ENCODE data around the gene RUSC2. TPM values are rescaled to one million over a fixed set of nuclear protein-coding genes. Genes with fewer than 3 reads are reported as not detected.
"Not testable (repeated sequence)": the region's sequence is repeated elsewhere in the genome, so short reads cannot be mapped to it uniquely, and the experiment has no call there.

Gene RUSC2
- total RNA-seq, 4 donors from 2014 or later = 3.0 to 17.3 (median 5.5) TPM

DNA sequence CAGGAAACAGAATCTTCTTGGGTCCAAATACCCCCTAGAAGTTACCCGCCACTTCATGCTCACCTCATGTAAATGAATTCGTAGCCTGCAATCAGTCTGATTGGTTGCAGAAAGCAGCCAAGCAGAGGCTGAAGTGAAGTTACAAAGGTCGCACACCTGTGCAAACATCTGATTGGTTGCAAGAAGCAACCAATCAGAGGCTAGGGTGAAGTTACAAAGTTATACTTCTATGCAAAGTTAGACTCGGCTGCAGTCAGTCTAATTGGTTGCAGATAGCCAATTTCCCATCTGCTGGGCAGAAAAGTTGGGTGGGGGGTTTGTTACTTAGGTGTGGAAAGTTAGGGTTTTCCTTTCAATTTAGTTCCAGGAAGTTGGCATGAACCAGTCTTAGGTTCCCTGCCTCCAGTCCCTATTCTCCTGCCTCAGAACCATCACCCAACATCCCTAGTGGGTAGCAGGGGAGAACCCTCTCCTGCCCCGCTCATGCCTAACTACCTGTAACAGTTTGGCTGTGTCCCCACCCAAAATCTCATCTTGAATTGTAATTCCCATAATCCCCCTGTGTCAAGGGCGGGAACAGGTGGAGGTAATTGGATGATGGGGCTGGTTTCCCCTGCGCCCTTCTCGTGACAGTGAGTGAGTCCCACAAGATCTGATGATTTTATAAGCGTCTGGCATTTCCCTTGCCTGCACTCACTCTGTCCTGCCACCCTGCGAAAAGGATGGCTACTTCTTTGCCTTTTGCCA, 1.2 kb upstream of the RUSC2 start:
- Histone ChIP-seq H3K4me3 (peak overlapping the region in 1 of 4 donors; percentile 70), H3K36me3 (no peaks in the 10 kb centered on the region), H3K27ac (peak overlapping the region; percentile 71 to 90 (median 79)), H3K4me1 (peaks cover 0 to 12% (median 3%) of the 10 kb centered on the region in 4 donors), H3K9me3 (no peaks in the 10 kb centered on the region), H3K27me3 (no peaks in the 10 kb centered on the region)
- peak in 1 of 3 donors; percentile 51 for DNase-seq
- TF ChIP-seq POLR2A (IDR thresholded peaks at IDR 0.05) (no peak), CTCF (IDR thresholded peaks at IDR 0.05) (no peak)

GRCh38 chr9:35490155-35490909, 421 bp downstream of the RUSC2 start:
- Histone ChIP-seq H3K36me3 (no peaks in the 10 kb centered on the region), H3K4me1 (peaks cover 0 to 12% (median 3%) of the 10 kb centered on the region in 4 donors), H3K27me3 (no peaks in the 10 kb centered on the region), H3K4me3 (peak overlapping the region; percentile 65 to 76 (median 71)), H3K9me3 (no peaks in the 10 kb centered on the region), H3K27ac (peak overlapping the region; percentile 71 to 90 (median 79))
- TF ChIP-seq CTCF (IDR thresholded peaks at IDR 0.05) (no peak), POLR2A (IDR thresholded peaks at IDR 0.05) (no peak)
- DNase-seq = peak in 1 of 3 donors; percentile 49

DNA sequence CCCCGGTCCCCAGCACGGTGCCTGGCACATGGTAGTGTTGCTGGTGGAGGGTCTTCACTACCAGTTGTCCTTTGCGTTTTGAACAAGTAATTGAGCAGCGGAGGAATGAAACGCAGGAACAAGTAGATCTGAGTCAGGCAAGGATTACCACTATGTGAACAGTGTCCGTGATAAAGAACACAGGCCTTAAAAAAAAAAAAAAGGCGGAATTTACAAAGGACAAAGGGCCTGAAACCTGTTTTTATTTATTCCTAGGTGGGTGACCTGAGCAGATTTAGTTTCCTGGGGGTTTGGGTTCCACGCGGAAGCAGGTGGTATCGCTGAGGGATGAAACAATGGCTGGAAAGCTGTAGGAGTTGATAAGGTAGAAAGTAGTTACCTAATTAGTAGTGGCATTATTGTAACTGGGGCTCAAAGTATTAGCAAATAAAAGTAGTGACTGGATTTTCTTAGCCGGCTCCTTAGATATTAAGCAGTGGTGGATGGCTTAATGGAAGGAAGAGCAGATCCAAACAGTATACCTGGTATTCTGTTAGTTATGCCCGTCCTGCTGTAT, 1.1 kb downstream of the RUSC2 start:
- Histone ChIP-seq H3K27me3 (no peaks in the 10 kb centered on the region), H3K36me3 (no peaks in the 10 kb centered on the region), H3K27ac (peak overlapping the region; percentile 71 to 90 (median 79)), H3K9me3 (no peaks in the 10 kb centered on the region), H3K4me3 (peak overlapping the region; percentile 65 to 76 (median 71)), H3K4me1 (peaks cover 0 to 12% (median 3%) of the 10 kb centered on the region in 4 donors)
- no peak for DNase-seq
- TF ChIP-seq CTCF (IDR thresholded peaks at IDR 0.05) (no peak), POLR2A (IDR thresholded peaks at IDR 0.05) (no peak)

- not testable (repeated sequence) for H3K27ac ChIP-seq, DNase-seq, H3K4me3 ChIP-seq, H3K27me3 ChIP-seq, H3K9me3 ChIP-seq, H3K36me3 ChIP-seq
- H3K4me1 ChIP-seq = peaks cover 0 to 12% (median 3%) of the 10 kb centered on the region in 4 donors
Observed at GRCh38 chr9:35493119-35493518, 3.2 kb downstream of the RUSC2 start.

DNA sequence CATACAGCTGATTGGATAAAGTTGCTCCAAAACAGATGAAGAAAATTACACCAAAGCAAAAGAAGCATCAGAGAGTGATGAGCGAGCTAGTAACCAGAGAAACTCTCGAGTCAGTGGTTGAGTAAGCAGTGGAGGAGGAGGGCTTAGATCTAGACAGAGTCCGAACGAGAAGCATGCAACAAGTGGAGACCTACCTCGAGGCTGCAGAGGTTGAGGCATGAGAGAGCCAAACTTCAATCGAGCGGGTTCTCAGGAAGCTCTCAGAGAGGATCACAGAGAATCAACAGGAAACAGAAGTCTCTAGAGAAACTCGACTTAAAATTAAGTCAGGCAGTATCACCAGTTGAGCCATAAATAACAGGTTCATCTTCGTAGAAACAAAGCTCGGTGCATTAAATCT, 6.1 kb downstream of the RUSC2 start:
- Histone ChIP-seq H3K4me3 (no peak overlapping the region), H3K9me3 (no peaks in the 10 kb centered on the region), H3K27me3 (no peaks in the 10 kb centered on the region), H3K27ac (no peak overlapping the region), H3K36me3 (no peaks in the 10 kb centered on the region), H3K4me1 (peaks cover 0 to 12% (median 0%) of the 10 kb centered on the region in 4 donors)
- TF ChIP-seq POLR2A (IDR thresholded peaks at IDR 0.05) (no peak), CTCF (IDR thresholded peaks at IDR 0.05) (no peak)
- DNase-seq = no peak

DNA sequence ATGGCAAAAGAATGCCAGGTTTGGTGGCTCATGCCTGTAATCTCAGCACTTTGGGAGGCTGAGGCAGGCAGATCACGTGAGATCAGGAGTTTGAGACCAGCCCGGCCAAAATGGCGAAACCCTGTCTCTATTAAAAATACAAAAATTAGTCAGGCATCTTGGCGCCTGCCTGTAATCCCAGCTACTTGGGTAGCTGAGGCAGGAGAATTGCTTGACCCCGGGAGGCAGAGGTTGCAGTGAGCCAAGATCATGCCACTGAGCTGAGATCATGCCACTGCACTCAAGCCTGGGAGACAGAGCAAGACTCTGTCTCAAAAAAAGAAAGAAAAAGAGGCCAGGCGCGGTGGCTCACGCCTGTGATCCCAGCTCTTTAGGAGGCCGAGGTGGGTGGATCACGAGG, 8.3 kb downstream of the RUSC2 start:
- not testable (repeated sequence) for H3K4me1 ChIP-seq, H3K27ac ChIP-seq, H3K36me3 ChIP-seq

More for the DNA sequence above, 8.3 kb downstream of the RUSC2 start:
- not testable (repeated sequence) for H3K4me3 ChIP-seq, DNase-seq, H3K9me3 ChIP-seq, H3K27me3 ChIP-seq
